ENCODE results near the gene ADAMTS14. TPM values are rescaled to one million over a fixed set of nuclear protein-coding genes. Genes with fewer than 3 reads are reported as not detected.

The ADAMTS14 gene
- total RNA-seq, 1 donor from 2014 or later: 4.1 TPM

DNA sequence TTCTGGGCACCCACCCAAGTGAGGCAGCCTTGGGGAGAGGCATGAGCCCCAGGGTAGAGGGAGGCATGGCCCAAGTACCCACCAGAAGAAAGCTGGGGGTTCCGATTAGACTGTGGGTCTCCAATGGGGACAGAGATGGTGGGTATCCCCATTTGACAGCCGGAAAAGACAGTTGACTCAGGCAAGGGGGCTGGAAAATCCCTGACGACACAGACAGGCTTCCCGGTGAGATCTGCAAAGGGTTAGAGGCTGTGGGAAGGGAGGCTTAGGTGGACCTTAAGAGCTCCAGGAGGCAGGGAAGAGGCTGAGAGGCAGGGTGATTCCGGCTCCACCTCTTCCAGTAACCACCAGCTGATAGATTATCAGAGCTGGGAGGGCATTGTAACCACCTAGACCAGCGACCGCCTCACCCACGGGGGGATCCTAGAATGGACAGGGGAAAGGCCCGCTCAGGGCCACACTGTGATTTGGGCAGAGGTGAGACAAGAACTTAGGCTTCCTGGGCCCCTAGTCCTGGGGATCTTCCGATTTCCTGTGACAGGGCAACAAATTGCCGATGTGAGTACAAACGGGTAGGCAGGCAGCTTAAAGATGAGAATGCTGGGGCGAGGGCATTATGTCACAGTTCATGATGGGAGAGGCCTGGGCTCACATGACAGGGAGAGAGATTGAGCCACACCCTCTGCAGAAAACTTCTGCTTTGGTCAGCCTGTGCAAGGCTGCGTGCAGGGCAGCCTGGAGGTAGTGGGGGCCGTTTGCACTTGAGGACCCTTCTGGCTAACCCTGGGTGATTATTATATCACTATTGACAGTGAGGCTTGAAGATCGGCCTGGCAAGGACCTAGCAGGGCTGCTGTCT is 107.4 kb downstream of the ADAMTS14 start:
- no peak overlapping the region for H3K27ac Mint-ChIP-seq
- peak in 1 of 2 experiments; percentile 27 for DNase-seq (ENCODE audit: low spot score in 2 of 2, unreplicated experiment in 2 of 2)
- H3K36me3 Mint-ChIP-seq: no peaks in the 10 kb centered on the region

DNA sequence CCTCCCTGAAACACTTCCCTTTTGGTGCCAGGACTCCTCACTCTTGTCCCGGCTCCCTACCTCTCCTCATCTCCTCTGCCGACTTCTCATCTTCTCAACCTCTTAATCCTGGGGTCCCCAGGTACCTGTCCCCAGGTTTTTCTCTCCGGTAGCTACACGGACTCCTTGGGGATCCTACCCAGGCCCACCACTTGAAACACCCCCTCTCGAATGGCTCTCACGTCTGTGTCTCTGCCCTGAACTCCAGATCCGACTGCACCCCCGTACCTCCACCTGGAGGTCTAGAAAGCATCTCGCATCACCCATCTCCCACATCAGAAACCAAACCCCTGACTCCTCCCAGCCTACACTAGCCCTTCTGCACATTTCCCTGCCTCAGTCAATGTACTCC is 108.1 kb downstream of the ADAMTS14 start:
- Mint-ChIP-seq H3K36me3 (no peaks in the 10 kb centered on the region), H3K9me3 (no peaks in the 10 kb centered on the region), H3K4me1 (no peaks in the 10 kb centered on the region), H3K27ac (no peak overlapping the region), H3K27me3 (ENCODE audit: low read depth) (no peaks in the 10 kb centered on the region), H3K4me3 (no peak overlapping the region)
- TF ChIP-seq, protein P1, sequence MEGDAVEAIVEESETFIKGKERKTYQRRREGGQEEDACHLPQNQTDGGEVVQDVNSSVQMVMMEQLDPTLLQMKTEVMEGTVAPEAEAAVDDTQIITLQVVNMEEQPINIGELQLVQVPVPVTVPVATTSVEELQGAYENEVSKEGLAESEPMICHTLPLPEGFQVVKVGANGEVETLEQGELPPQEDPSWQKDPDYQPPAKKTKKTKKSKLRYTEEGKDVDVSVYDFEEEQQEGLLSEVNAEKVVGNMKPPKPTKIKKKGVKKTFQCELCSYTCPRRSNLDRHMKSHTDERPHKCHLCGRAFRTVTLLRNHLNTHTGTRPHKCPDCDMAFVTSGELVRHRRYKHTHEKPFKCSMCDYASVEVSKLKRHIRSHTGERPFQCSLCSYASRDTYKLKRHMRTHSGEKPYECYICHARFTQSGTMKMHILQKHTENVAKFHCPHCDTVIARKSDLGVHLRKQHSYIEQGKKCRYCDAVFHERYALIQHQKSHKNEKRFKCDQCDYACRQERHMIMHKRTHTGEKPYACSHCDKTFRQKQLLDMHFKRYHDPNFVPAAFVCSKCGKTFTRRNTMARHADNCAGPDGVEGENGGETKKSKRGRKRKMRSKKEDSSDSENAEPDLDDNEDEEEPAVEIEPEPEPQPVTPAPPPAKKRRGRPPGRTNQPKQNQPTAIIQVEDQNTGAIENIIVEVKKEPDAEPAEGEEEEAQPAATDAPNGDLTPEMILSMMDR (IDR thresholded peaks at IDR 0.05; ENCODE audit: unreplicated experiment): no peak
- peak in 1 of 2 experiments; percentile 20 for DNase-seq (ENCODE audit: low spot score in 2 of 2, unreplicated experiment in 2 of 2)

More for the DNA sequence above, 107.4 kb downstream of the ADAMTS14 start:
- Mint-ChIP-seq H3K4me1 (no peaks in the 10 kb centered on the region), H3K27me3 (ENCODE audit: low read depth) (no peaks in the 10 kb centered on the region), H3K4me3 (no peak overlapping the region), H3K9me3 (no peaks in the 10 kb centered on the region)
- TF ChIP-seq, protein P1 (IDR thresholded peaks at IDR 0.05; ENCODE audit: unreplicated experiment): no peak

DNA sequence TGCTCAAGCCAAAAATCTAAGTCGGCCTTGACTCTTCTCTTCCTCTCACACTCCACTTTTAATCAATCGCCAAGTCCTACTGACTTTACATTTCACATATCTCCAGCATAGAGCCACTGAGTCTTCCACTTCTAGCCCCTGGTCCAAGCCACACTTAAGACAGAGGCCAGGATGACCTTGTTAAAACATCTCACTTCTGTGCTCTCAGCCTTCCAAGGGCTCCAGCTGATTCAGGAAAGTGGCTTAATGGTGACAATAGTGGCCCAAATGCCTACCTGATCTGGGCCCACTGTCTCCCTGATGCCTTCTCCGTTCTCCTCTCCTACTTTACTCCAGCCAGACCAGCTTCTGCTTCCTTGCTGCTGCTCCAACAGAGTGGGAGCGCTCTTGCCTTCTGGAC is 108.5 kb downstream of the ADAMTS14 start:
- Mint-ChIP-seq H3K4me3 (no peak overlapping the region), H3K9me3 (no peaks in the 10 kb centered on the region), H3K27ac (no peak overlapping the region), H3K27me3 (ENCODE audit: low read depth) (no peaks in the 10 kb centered on the region), H3K4me1 (no peaks in the 10 kb centered on the region), H3K36me3 (no peaks in the 10 kb centered on the region)
- TF ChIP-seq, protein P1 (IDR thresholded peaks at IDR 0.05; ENCODE audit: unreplicated experiment): no peak
- DNase-seq (ENCODE audit: low spot score in 2 of 2, unreplicated experiment in 2 of 2): no peak

DNA sequence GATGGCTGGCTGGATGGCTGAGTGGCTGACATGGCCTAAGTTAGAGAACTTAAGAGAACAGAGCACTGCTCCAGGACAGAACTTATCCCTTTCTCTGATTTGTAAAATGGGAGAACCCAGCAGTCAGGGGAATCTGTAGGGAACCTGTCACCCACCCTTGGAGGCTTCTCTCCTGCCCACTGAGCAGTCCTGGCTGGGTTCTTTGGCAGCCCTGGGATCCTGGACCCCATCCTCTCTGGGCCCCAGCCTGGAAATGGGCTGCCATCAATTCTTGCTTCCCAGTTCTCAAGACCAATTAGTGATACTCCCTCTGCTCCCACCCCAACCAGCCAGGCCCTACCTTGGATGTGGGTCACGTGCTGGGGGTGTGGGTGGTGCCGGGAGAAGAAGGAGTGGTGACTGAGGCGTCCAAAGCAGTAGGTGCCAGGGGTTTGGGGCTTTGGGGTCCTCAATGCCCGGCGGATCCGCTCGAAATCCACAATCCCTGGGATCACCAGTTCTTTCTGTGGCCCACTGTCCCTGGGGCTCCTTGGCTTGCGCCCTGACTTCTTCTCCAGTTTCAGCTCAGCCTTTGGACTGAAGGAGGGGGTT is 109.2 kb downstream of the ADAMTS14 start:
- DNase-seq (ENCODE audit: low spot score in 2 of 2, unreplicated experiment in 2 of 2): peak in 1 of 2 experiments; percentile 29
- no peaks in the 10 kb centered on the region for H3K9me3 Mint-ChIP-seq
- no peaks in the 10 kb centered on the region for H3K36me3 Mint-ChIP-seq
- TF ChIP-seq, protein P1 (IDR thresholded peaks at IDR 0.05; ENCODE audit: unreplicated experiment): no peak
- no peak overlapping the region for H3K27ac Mint-ChIP-seq
- no peaks in the 10 kb centered on the region for H3K27me3 Mint-ChIP-seq (ENCODE audit: low read depth)
- H3K4me3 Mint-ChIP-seq: no peak overlapping the region
- no peaks in the 10 kb centered on the region for H3K4me1 Mint-ChIP-seq

DNA sequence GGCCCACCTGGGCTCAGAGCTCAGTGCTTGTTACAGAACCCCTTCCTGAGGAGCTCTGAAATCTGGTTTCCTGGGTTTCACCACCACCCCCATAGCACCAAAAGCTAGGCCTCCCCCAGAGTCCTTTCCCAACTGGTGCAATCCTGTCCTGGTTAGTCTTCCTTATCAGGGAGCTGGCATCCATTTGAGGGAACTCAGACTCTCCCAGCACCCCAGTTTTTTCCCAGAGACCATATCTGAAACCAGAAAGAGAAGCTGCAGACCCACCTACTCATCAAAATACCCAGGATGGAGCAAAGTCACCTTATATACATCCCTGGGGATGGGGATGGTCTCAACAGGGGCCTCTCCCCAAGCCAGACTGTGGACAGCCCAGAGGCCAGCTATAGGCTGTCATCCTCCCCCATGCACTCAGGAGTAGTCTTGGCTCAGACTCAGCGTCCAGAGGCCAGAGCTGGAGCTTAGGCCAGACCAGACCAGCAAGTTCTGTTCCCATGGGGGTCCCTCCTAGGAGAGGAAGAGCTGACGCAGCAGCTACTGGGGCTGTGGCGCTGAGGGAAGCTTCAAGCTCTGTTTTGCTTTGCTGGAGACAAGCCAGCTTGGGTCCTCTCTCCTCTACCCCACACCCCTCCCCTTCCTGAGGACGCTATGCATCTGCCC is 109.9 kb downstream of the ADAMTS14 start:
- H3K4me1 Mint-ChIP-seq: no peaks in the 10 kb centered on the region
- H3K4me3 Mint-ChIP-seq: no peak overlapping the region
- H3K27ac Mint-ChIP-seq: no peak overlapping the region

More for the DNA sequence above, 109.9 kb downstream of the ADAMTS14 start:
- H3K36me3 Mint-ChIP-seq: no peaks in the 10 kb centered on the region
- TF ChIP-seq, protein P1 (IDR thresholded peaks at IDR 0.05; ENCODE audit: unreplicated experiment): no peak
- DNase-seq (ENCODE audit: low spot score in 2 of 2, unreplicated experiment in 2 of 2): peak in 1 of 2 experiments; percentile 34
- no peaks in the 10 kb centered on the region for H3K27me3 Mint-ChIP-seq (ENCODE audit: low read depth)
- peaks cover under 1% of the 10 kb centered on the region for H3K9me3 Mint-ChIP-seq
